Measurements from ENCODE around the gene EWSR1. TPM values are rescaled to one million over a fixed set of nuclear protein-coding genes. Genes with fewer than 3 reads are reported as not detected.

EWSR1 gene
- total RNA-seq: 168 and 217 TPM in 2 replicates

DNA sequence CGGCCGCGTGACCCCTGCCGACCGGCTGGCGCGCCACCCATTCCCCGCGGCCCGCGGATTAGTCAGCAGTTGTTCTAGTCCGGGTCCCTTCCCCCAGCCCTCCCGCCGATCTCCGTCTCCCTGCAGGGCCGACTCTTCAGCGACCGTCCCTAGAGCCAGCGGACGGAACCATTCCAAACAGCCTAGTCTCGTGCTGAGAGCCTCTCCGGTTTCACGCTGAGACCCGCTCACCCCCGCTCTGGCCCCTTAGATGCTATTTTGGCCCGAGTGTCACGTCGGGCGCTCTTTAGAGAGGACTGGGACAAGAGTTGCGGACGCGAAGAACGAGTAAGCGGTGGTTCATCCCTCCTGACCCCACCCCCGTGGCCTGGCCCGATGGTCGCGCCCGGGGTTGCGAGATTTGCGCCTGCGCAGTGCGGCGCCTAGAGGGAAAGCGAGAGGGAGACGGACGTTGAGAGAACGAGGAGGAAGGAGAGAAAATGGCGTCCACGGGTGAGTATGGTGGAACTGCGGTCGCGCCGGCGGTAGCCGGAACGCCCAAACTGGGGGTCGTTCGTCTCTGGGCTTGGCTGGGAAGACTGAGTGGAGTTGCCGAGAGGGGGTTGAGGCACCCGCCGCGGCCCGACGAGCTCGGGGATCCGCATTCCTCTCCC is at the start of gene EWSR1, which contains the start of gene RHBDD3:
Gene EWSR1, plus strand, starts transcription at position 411 of the 653 bp plus-strand sequence. Its CDS starts 69 bp downstream, at position 480.
Gene RHBDD3, minus strand, starts transcription at position 124 of the 653 bp plus-strand sequence. CDS start 2,355 bp downstream, outside the sequence.

DNA sequence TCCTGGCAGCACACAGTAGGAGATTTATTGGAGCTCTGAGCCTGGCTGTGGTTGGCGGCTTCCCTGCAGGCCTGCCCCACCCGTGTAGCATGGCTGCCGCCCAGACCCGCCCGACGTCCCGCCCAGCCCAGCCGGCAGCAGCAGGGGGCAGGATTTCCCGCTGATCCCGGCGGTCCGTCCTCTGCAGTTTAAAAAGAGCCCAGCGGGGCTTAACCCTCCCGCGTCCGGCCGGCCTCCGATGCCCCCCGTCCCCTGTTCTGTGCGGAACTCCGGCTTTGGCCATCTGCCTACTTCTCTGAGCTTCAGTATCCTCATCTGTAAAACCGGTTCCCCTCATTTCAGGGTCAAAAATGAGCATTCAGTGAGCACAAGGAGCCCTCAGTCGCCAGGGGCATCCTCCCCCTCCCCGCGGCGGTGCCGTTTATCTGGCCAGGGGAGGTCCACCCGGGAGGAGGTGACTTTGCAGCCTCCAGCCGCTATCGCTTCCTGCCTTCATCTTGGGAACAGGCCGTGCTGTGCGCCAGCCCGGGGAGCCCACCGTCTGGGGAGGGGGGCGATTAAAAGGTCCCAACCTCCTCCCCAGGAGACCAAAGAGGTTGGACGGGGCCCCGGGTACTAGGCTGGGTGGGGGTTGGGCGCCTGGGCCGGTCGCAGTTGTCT is 38.2 kb downstream of the EWSR1 start, which contains the start of gene GAS2L1:
Gene GAS2L1, plus strand, starts transcription at position 476 of the 660 bp plus-strand sequence. CDS start 1,456 bp downstream, outside the sequence.

DNA sequence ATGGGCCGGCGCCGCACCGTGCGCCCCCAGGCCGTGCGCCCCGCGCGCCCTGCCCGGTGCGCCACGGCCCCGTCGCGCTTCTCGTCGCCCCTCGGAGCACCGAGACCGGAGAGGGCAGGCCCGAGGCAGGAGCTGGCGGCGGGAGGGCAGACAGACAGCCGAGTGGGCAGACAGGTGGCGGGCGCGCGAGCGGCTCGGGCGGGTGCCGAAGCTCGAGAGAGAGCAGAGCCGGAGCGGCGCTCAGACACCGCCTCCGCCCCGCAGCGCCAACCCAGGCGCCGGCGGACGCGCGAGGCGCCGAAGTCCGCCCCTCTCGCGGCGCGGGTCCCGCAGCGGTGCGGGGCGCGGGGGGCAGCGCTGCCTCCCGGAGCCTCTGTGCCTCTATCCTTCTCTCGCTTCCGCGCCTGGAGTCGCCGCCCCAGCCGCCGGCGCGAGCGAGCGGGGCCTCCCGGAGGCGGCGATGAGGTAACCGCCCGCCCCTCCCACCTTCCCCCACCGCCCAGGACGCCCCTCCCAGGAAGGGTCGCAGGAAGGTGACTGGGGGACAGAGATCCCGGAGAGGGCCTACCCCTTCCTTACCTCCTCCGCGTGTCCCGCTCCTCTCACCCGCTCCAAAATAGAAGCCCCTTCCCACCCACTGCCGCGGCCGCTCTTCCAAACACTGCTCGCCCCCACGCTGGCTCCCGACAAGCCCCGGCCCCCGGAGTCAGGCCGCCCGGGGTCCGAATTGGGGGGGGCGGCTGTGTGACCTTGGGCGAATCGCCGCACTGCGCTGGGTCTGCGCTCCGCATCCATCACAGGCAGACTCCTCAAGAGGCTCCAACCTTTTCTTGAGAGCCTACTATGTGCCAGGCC is 47.4 kb downstream of the EWSR1 start, which contains the start of gene RASL10A:
Gene RASL10A, minus strand, starts transcription at position 412 of the 855 bp plus-strand sequence. CDS start 451 bp downstream, outside the sequence.

Small RNA genes within 50 kb of the gene (small RNA-seq; reads per million reads assigned to genes)
- not detected for gene MIR3653

Other genes with a start within 250 kb of the EWSR1 start
- gene C22orf31, start 206.4 kb upstream of the EWSR1 start, total RNA-seq: not detected in 2 replicates
- gene KREMEN1, start 195.2 kb upstream of the EWSR1 start, total RNA-seq: 4.7 and 5.9 TPM in 2 replicates
- gene EMID1, start 62.4 kb upstream of the EWSR1 start, total RNA-seq: under 0.01 TPM in 1 of 2 replicates, not detected in the other
- gene RHBDD3, start 287 bp upstream of the EWSR1 start, total RNA-seq: 17.3 and 19.4 TPM in 2 replicates
- gene GAS2L1, start 38.4 kb downstream of the EWSR1 start, total RNA-seq: 11.0 and 12.3 TPM in 2 replicates
- gene RASL10A, start 47.4 kb downstream of the EWSR1 start, total RNA-seq: not detected in 2 replicates
- 48.5 and 68.8 TPM in 2 replicates for gene AP1B1, start 120.3 kb downstream of the EWSR1 start, total RNA-seq
- gene RFPL1, start 170.3 kb downstream of the EWSR1 start, total RNA-seq: not detected in 2 replicates
- gene NEFH, start 211.9 kb downstream of the EWSR1 start, total RNA-seq: 0.37 and 0.78 TPM in 2 replicates

All from subcutaneous preadipocyte (primary cell).